HepG2 (cell line): ENCODE results near the gene TTC39B. TPM values are rescaled to one million over a fixed set of nuclear protein-coding genes. Genes with fewer than 3 reads are reported as not detected.

ENCODE experiments used
- ATAC-seq: fragments of 200-7000 bp; cut with Tn5 transposase; 3 replicates; pipeline ENCODE4 v1.9.1; 2020; ENCODE audit warnings: mild to moderate bottlenecking, moderate library complexity
- BruUV-seq: library from RNA; stranded (reverse); fragments of 400-500 nt; replicated peaks from 2 replicates; lab custom pipeline; 2021; lab: Mats Ljungman, UMichigan
- CTCF ChIA-PET: fragments of 300-600 bp; formaldehyde crosslinking; extraction: SDS; loops from one replicate; lab custom pipeline; 2021; ENCODE audit warnings: low total read pairs, inconsistent platforms, low intra/inter-chr PET ratio; lab: Yijun Ruan, JAX
- POLR2A ChIA-PET: fragments of 350-600 bp; sonication (Branson Sonifier 250); formaldehyde crosslinking; loops from one replicate; lab custom pipeline; 2020; ENCODE audit warnings: antibody characterized with exemption, inconsistent platforms; lab: Yijun Ruan, JAX
- DNase-seq: peaks from one replicate; pipeline ENCODE4 v3.0.0-alpha.2; 2015; ENCODE audit warnings: low spot score
- FAIRE-seq: peaks from 3 replicates; lab custom pipeline; 2011; peaks lifted over from hg19 to GRCh38; lab: Jason Lieb, UNC
- H2AFZ ChIP-seq: one replicate; pipeline ENCODE4 v1.6.1; 2011; ENCODE audit warnings: low read length, inconsistent platforms
- H3K27ac ChIP-seq: fragments of 300-600 bp; 3 replicates; pipeline ENCODE4 v1.8.0; 2011; ENCODE audit warnings: mixed run types, mild to moderate bottlenecking, mixed read lengths, low read length, inconsistent platforms; ENCODE audit not compliant: insufficient read depth; ENCODE audit errors: extremely low read length
- H3K27me3 ChIP-seq, 2 experiments: fragments of 200-600 bp in 1 of 2; 2 replicates in 1 of 2; 3 replicates in 1 of 2; pipeline versions ENCODE4 v1.6.0 to v1.8.0; 2011; ENCODE audit warnings: low read length in 2 of 2, mild to moderate bottlenecking in 2 of 2, moderate library complexity in 2 of 2, inconsistent platforms in 1 of 2; ENCODE audit not compliant: insufficient read depth in 2 of 2, control insufficient read depth in 1 of 2
- H3K36me3 ChIP-seq, 2 experiments: fragments of 200-600 bp in 1 of 2; replicated peaks in 1 of 2; 2 replicates in 1 of 2; 3 replicates in 1 of 2; pipeline versions ENCODE4 v1.5.1 to v1.8.0; 2011; ENCODE audit warnings: low read length in 2 of 2, inconsistent platforms in 1 of 2; ENCODE audit not compliant: insufficient read depth in 2 of 2, control insufficient read depth in 1 of 2
- H3K4me1 ChIP-seq: 2 replicates; pipeline ENCODE4 v1.5.1; 2012; ENCODE audit warnings: low read length, inconsistent platforms; ENCODE audit not compliant: insufficient read depth
- H3K4me2 ChIP-seq: 2 replicates; pipeline ENCODE4 v1.6.0; 2011; ENCODE audit warnings: low read depth, low read length, inconsistent platforms
- H3K4me3 ChIP-seq, 3 experiments: fragments of 200-600 bp in 1 of 3; sonication (generic), shearing (Covaris generic) in 1 of 3; replicated peaks in 1 of 3; 2 replicates each; pipeline ENCODE4 v1.5.1; 2011 to 2016; ENCODE audit warnings: low read length in 3 of 3, inconsistent platforms in 2 of 3, low read depth in 2 of 3, mild to moderate bottlenecking in 2 of 3, control low read depth in 1 of 3, mixed read lengths in 1 of 3; ENCODE audit not compliant: insufficient read depth in 1 of 3
- H3K79me2 ChIP-seq: one replicate; pipeline ENCODE4 v1.6.1; 2011; ENCODE audit warnings: low read length, inconsistent platforms; ENCODE audit not compliant: insufficient read depth
- H3K9ac ChIP-seq: 2 replicates; pipeline ENCODE4 v1.6.0; 2011; ENCODE audit warnings: mild to moderate bottlenecking, low read depth, low read length, inconsistent platforms; ENCODE audit not compliant: insufficient read depth
- H3K9me3 ChIP-seq: 2 replicates; pipeline ENCODE4 v1.5.1; 2012; ENCODE audit warnings: mild to moderate bottlenecking, low read length
- H4K20me1 ChIP-seq: 2 replicates; pipeline ENCODE4 v1.6.0; 2011; ENCODE audit warnings: inconsistent platforms, mild to moderate bottlenecking, low read length, moderate library complexity; ENCODE audit not compliant: insufficient read depth
- CEBPB ChIP-seq: IDR thresholded peaks from 2 replicates; pipeline ENCODE4 v1.6.1; 2011; ENCODE audit warnings: low read depth, low read length, improper control_type of control experiment, borderline replicate concordance
- CHD4 ChIP-seq: fragments of 200-600 bp; sonication (generic); IDR thresholded peaks from 2 replicates; pipeline ENCODE4 v1.7.0; 2017; ENCODE audit warnings: mild to moderate bottlenecking, low read length, borderline replicate concordance
- HNF4G ChIP-seq, 2 experiments: sonication (generic) in 1 of 2; formaldehyde crosslinking in 1 of 2; IDR thresholded peaks; 2 replicates each; pipeline versions ENCODE4 v1.4.0 to v1.6.1; 2011 to 2020; ENCODE audit warnings: borderline replicate concordance in 2 of 2, low read depth in 2 of 2, mild to moderate bottlenecking in 2 of 2, low read length in 1 of 2, missing genetic modification reagents in 1 of 2, moderate library complexity in 1 of 2
- HNRNPH1 ChIP-seq: fragments of 200-400 bp; formaldehyde crosslinking; optimal IDR thresholded peaks from 2 replicates; pipeline ENCODE3; 2017; ENCODE audit warnings: mild to moderate bottlenecking, low read depth, low read length
- ISX ChIP-seq: sonication (generic); formaldehyde crosslinking; conservative IDR thresholded peaks from 2 replicates; pipeline ENCODE4 v1.5.0; 2020; ENCODE audit warnings: missing genetic modification reagents
- NFRKB ChIP-seq: fragments of 450-650 bp; IDR thresholded peaks from 2 replicates; pipeline ENCODE4 v1.6.1; 2017
- ZKSCAN5 ChIP-seq: sonication (generic); formaldehyde crosslinking; IDR thresholded peaks from 2 replicates; pipeline ENCODE4 v1.5.1; 2020; ENCODE audit warnings: mild to moderate bottlenecking, missing genetic modification reagents
- ZNF121 ChIP-seq: sonication (generic); formaldehyde crosslinking; IDR thresholded peaks from 2 replicates; pipeline ENCODE4 v1.5.0; 2020; ENCODE audit warnings: mild to moderate bottlenecking, missing genetic modification reagents
- ZNF567 ChIP-seq: sonication (generic); formaldehyde crosslinking; IDR thresholded peaks from 2 replicates; pipeline ENCODE4 v1.8.1; 2023; ENCODE audit warnings: mild to moderate bottlenecking, missing genetic modification reagents, borderline replicate concordance
- ZNF569 ChIP-seq: sonication (generic); formaldehyde crosslinking; IDR thresholded peaks from 2 replicates; pipeline ENCODE4 v1.5.0; 2020; ENCODE audit warnings: mild to moderate bottlenecking, missing genetic modification reagents, moderate library complexity, borderline replicate concordance
- ZNF672 ChIP-seq: sonication (generic); formaldehyde crosslinking; IDR thresholded peaks from 2 replicates; pipeline ENCODE4 v1.8.1; 2022; ENCODE audit warnings: missing genetic modification reagents
- ZNF7 ChIP-seq: IDR thresholded peaks from 2 replicates; pipeline ENCODE4 v1.6.1; 2016; ENCODE audit warnings: missing biosample characterization, missing genetic modification reagents
- ZSCAN21 ChIP-seq: sonication (generic); formaldehyde crosslinking; IDR thresholded peaks from 2 replicates; pipeline ENCODE4 v1.8.0; 2022; ENCODE audit warnings: mild to moderate bottlenecking, missing genetic modification reagents, moderate library complexity, borderline replicate concordance
- WGBS: methylation state at CpG from one replicate; pipeline ENCODE4 v1.1.6; 2017; ENCODE audit warnings: low lambda C conversion rate; 5-methylcytosine and 5-hydroxymethylcytosine counted together
- in situ Hi-C: cut with HindIII; loops from 2 replicates; pipeline ENCODE4 v1.10.0; 2017; ENCODE audit warnings: low pct_unique_long_range_greater_than_20kb; ENCODE audit not compliant: extremely low pct_ligation_motif_present
- intact Hi-C: fragments of 100-400 bp; cut with micrococcal nuclease; formaldehyde crosslinking; loops from one replicate; pipeline ENCODE4 v1.10.0; 2022; ENCODE audit not compliant: unreplicated experiment
- polyA plus RNA-seq, 8 experiments: library from polyadenylated mRNA; depleted of rRNA in 3 of 8; stranded (reverse) in 7 of 8; unstranded in 1 of 8; fragments of >200 nt; fragmentation: Illumina TruSeq in 4 of 8; extraction: Trizol in 4 of 8; gene quantifications; 2 replicates each; pipeline versions ENCODE4 v1.2.1 to v1.2.3, GENCODE V29; 2011 to 2016; ENCODE audit warnings: low read depth in 4 of 8, missing spikeins in 1 of 8, mixed read lengths in 1 of 8; ENCODE audit not compliant: insufficient read depth in 1 of 8
- total RNA-seq, 5 experiments: library from RNA; depleted of rRNA; stranded (reverse); fragments of >200 nt; fragmentation: Illumina TruSeq; extraction: Trizol; gene quantifications; 2 replicates each; pipeline ENCODE4 v1.2.3, GENCODE V29; 2016; ENCODE audit warnings: low read depth in 1 of 5
- TF ChIP-seq, protein P1 (sequence below): sonication (generic); formaldehyde crosslinking; IDR thresholded peaks from 2 replicates; pipeline ENCODE4 v1.9.0; 2022; ENCODE audit warnings: missing genetic modification reagents, mild to moderate bottlenecking, borderline replicate concordance

TTC39B gene
- total and polyA plus RNA-seq, 2 of the 13 experiments (the other 11 are each of a cell fraction or from before 2014, with no cell fraction given): 14.3 to 19.4 TPM

- 0 out of 2 replicates have a peak, but pooled peaks have one; percentile 9 for TF ChIP-seq HNF4G (IDR thresholded peaks at IDR 0.05; ENCODE audit: borderline replicate concordance, low read depth, low read length)
- no peak for TF ChIP-seq HNF4G (CRISPR knock-in tag; IDR thresholded peaks at IDR 0.05; ENCODE audit: borderline replicate concordance, low read depth)
- TF ChIP-seq ZNF121 (CRISPR knock-in tag): no peak
- TF ChIP-seq CHD4: no peak
- TF ChIP-seq ZNF7: peak; percentile 75
- TF ChIP-seq CEBPB: peak; percentile 51; the same call in 1 of the 2 replicates
- TF ChIP-seq HNRNPH1: no peak
- TF ChIP-seq, protein P1, sequence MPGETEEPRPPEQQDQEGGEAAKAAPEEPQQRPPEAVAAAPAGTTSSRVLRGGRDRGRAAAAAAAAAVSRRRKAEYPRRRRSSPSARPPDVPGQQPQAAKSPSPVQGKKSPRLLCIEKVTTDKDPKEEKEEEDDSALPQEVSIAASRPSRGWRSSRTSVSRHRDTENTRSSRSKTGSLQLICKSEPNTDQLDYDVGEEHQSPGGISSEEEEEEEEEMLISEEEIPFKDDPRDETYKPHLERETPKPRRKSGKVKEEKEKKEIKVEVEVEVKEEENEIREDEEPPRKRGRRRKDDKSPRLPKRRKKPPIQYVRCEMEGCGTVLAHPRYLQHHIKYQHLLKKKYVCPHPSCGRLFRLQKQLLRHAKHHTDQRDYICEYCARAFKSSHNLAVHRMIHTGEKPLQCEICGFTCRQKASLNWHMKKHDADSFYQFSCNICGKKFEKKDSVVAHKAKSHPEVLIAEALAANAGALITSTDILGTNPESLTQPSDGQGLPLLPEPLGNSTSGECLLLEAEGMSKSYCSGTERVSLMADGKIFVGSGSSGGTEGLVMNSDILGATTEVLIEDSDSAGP: no peak
- TF ChIP-seq ZNF569 (CRISPR knock-in tag): no peak
These were observed 173.5 kb downstream of the TTC39B start (continued) for GRCh38 chr9:15133488-15133887.

GRCh38 chr9:15132091-15132490 lies 174.9 kb downstream of the TTC39B start:
- WGBS: 62% methylated on average over 5 of the region's 5 CpGs
- TF ChIP-seq ISX (CRISPR knock-in tag) (no peak), ZKSCAN5 (CRISPR knock-in tag) (no peak), NFRKB (no peak), ZSCAN21 (CRISPR knock-in tag) (no peak), ZNF567 (no peak), ZNF672 (CRISPR knock-in tag) (no peak)
- BruUV-seq: no TSS peak
- Histone ChIP-seq H3K36me3 (no peaks in the 10 kb centered on the region), H3K4me2 (no peak overlapping the region), H2AFZ (no peak overlapping the region), H3K4me1 (peaks cover 25% of the 10 kb centered on the region; the same call in 1 of the 2 replicates), H3K27ac (no peak overlapping the region), H3K27me3 (no peaks in the 10 kb centered on the region), H3K79me2 (no peaks in the 10 kb centered on the region), H3K9me3 (no peaks in the 10 kb centered on the region), H3K9ac (no peak overlapping the region), H3K4me3 (no peak overlapping the region), H4K20me1 (no peaks in the 10 kb centered on the region)
- intact Hi-C loops (no loop called here), in situ Hi-C loops (no loop called here)
- ATAC-seq: no peak
- ChIA-PET CTCF (no interaction called here), POLR2A (no interaction called here)
- FAIRE-seq: no peak
- no peak for DNase-seq
